ENCODE measurements around the gene DYSF.

The DYSF gene

GRCh38 chr2:71686781-71687180, 233.4 kb downstream of the DYSF start:
- Histone ChIP-seq H3K79me2 (ENCODE audit: low read length) (no peaks in the 10 kb centered on the region), H3K4me1 (ENCODE audit: low read length) (no peaks in the 10 kb centered on the region), H2AFZ (ENCODE audit: low read depth, low read length) (no peak overlapping the region), H3K27me3 (ENCODE audit: low read depth, low read length) (no peaks in the 10 kb centered on the region), H3K4me2 (ENCODE audit: low read length) (no peak overlapping the region), H3K27ac (ENCODE audit: low read length) (no peak overlapping the region), H3K4me3 (ENCODE audit: low read length) (no peak overlapping the region), H3K9me3 (ENCODE audit: insufficient read depth, low read length) (no peaks in the 10 kb centered on the region), H3K9ac (ENCODE audit: low read length) (no peak overlapping the region), H3K36me3 (replicated peaks; ENCODE audit: low read depth, low read length) (no peaks in the 10 kb centered on the region), H4K20me1 (ENCODE audit: insufficient read depth, low read length) (no peaks in the 10 kb centered on the region)
- TF ChIP-seq CTCF (IDR thresholded peaks at IDR 0.05; ENCODE audit: low read depth, low read length), result no peak
- no peak for TF ChIP-seq EZH2phosphoT487 (IDR thresholded peaks at IDR 0.05; ENCODE audit: low read depth)

- TF ChIP-seq EZH2phosphoT487 (IDR thresholded peaks at IDR 0.05; ENCODE audit: low read depth) (no peak), CTCF (IDR thresholded peaks at IDR 0.05; ENCODE audit: low read depth, low read length) (no peak)
Observed at GRCh38 chr2:71687412-71687811, 234.1 kb downstream of the DYSF start.

GRCh38 chr2:71688530-71688929, 235.2 kb downstream of the DYSF start:
- H3K27ac ChIP-seq (ENCODE audit: low read length), result no peak overlapping the region
- no peaks in the 10 kb centered on the region for H3K36me3 ChIP-seq (replicated peaks; ENCODE audit: low read depth, low read length)
- no peak overlapping the region for H3K4me3 ChIP-seq (ENCODE audit: low read length)
- H3K4me1 ChIP-seq (ENCODE audit: low read length), result no peaks in the 10 kb centered on the region
- H3K4me2 ChIP-seq (ENCODE audit: low read length), result no peak overlapping the region
- no peaks in the 10 kb centered on the region for H3K79me2 ChIP-seq (ENCODE audit: low read length)
- TF ChIP-seq EZH2phosphoT487 (IDR thresholded peaks at IDR 0.05; ENCODE audit: low read depth) (no peak), CTCF (IDR thresholded peaks at IDR 0.05; ENCODE audit: low read depth, low read length) (no peak)
- H3K9ac ChIP-seq (ENCODE audit: low read length), result no peak overlapping the region
- H3K9me3 ChIP-seq (ENCODE audit: insufficient read depth, low read length), result no peaks in the 10 kb centered on the region
- H2AFZ ChIP-seq (ENCODE audit: low read depth, low read length), result no peak overlapping the region
- no peaks in the 10 kb centered on the region for H4K20me1 ChIP-seq (ENCODE audit: insufficient read depth, low read length)
- no peaks in the 10 kb centered on the region for H3K27me3 ChIP-seq (ENCODE audit: low read depth, low read length)

More at GRCh38 chr2:71687412-71687811, 234.1 kb downstream of the DYSF start:
- H3K27me3 ChIP-seq (ENCODE audit: low read depth, low read length), result no peaks in the 10 kb centered on the region
- H3K36me3 ChIP-seq (replicated peaks; ENCODE audit: low read depth, low read length), result no peaks in the 10 kb centered on the region
- no peaks in the 10 kb centered on the region for H3K79me2 ChIP-seq (ENCODE audit: low read length)
- H3K9ac ChIP-seq (ENCODE audit: low read length), result no peak overlapping the region
- no peaks in the 10 kb centered on the region for H3K4me1 ChIP-seq (ENCODE audit: low read length)
- H2AFZ ChIP-seq (ENCODE audit: low read depth, low read length), result no peak overlapping the region
- no peaks in the 10 kb centered on the region for H4K20me1 ChIP-seq (ENCODE audit: insufficient read depth, low read length)
- H3K9me3 ChIP-seq (ENCODE audit: insufficient read depth, low read length), result no peaks in the 10 kb centered on the region
- no peak overlapping the region for H3K4me3 ChIP-seq (ENCODE audit: low read length)
- H3K4me2 ChIP-seq (ENCODE audit: low read length), result no peak overlapping the region
- H3K27ac ChIP-seq (ENCODE audit: low read length), result no peak overlapping the region

- H4K20me1 ChIP-seq (ENCODE audit: insufficient read depth, low read length), result no peaks in the 10 kb centered on the region
- H3K4me3 ChIP-seq (ENCODE audit: low read length), result no peak overlapping the region
- H3K36me3 ChIP-seq (replicated peaks; ENCODE audit: low read depth, low read length), result no peaks in the 10 kb centered on the region
- no peaks in the 10 kb centered on the region for H3K79me2 ChIP-seq (ENCODE audit: low read length)
- H3K27ac ChIP-seq (ENCODE audit: low read length), result no peak overlapping the region
- no peak overlapping the region for H2AFZ ChIP-seq (ENCODE audit: low read depth, low read length)
- H3K9ac ChIP-seq (ENCODE audit: low read length), result no peak overlapping the region
- H3K27me3 ChIP-seq (ENCODE audit: low read depth, low read length), result no peaks in the 10 kb centered on the region
- H3K4me2 ChIP-seq (ENCODE audit: low read length), result no peak overlapping the region
- no peaks in the 10 kb centered on the region for H3K9me3 ChIP-seq (ENCODE audit: insufficient read depth, low read length)
- no peaks in the 10 kb centered on the region for H3K4me1 ChIP-seq (ENCODE audit: low read length)
- no peak for TF ChIP-seq CTCF (IDR thresholded peaks at IDR 0.05; ENCODE audit: low read depth, low read length)
Observed at GRCh38 chr2:71689393-71689792, 236.0 kb downstream of the DYSF start.
